Subcutaneous abdominal adipose tissue (tissue), 5 donors: ENCODE data around the gene ADM5.
"Not testable (repeated sequence)": the region's sequence is repeated elsewhere in the genome, so short reads cannot be mapped to it uniquely, and the experiment has no call there.

ENCODE experiments used
- H3K27ac ChIP-seq: one replicate; pipeline ENCODE4 v1.7.0; 2013; ENCODE audit warnings: low read depth, mild to moderate bottlenecking, inconsistent platforms, low read length, moderate library complexity
- H3K27me3 ChIP-seq, 5 donors: one replicate each; pipeline ENCODE4 v1.7.0; 2013; ENCODE audit warnings: low read length in 5 of 5, inconsistent platforms in 1 of 5; ENCODE audit not compliant: control insufficient read depth in 5 of 5, insufficient read depth in 4 of 5
- H3K36me3 ChIP-seq, 5 donors: one replicate each; pipeline ENCODE4 v1.7.0; 2013; ENCODE audit warnings: low read length in 5 of 5; ENCODE audit not compliant: control insufficient read depth in 5 of 5, insufficient read depth in 5 of 5
- H3K4me1 ChIP-seq, 5 donors: one replicate each; pipeline ENCODE4 v1.7.0; 2013; ENCODE audit warnings: low read length in 5 of 5, mild to moderate bottlenecking in 3 of 5, moderate library complexity in 1 of 5; ENCODE audit not compliant: control insufficient read depth in 5 of 5, insufficient read depth in 5 of 5
- H3K4me3 ChIP-seq, 5 donors: one replicate each; pipeline ENCODE4 v1.7.0; 2013; ENCODE audit warnings: low read length in 5 of 5, low read depth in 1 of 5
- H3K9ac ChIP-seq, 5 donors: one replicate each; pipeline ENCODE4 v1.7.0; 2013; ENCODE audit warnings: low read length in 5 of 5, mild to moderate bottlenecking in 4 of 5, moderate library complexity in 3 of 5
- H3K9me3 ChIP-seq, 5 donors: one replicate each; pipeline ENCODE4 v1.7.0; 2013; ENCODE audit warnings: low read length in 5 of 5; ENCODE audit not compliant: control insufficient read depth in 5 of 5
- donor health status: healthy.
- donor health status: healthy.
- donor health status: healthy.
- donor health status: healthy.
- donor health status: healthy.

Gene ADM5

DNA sequence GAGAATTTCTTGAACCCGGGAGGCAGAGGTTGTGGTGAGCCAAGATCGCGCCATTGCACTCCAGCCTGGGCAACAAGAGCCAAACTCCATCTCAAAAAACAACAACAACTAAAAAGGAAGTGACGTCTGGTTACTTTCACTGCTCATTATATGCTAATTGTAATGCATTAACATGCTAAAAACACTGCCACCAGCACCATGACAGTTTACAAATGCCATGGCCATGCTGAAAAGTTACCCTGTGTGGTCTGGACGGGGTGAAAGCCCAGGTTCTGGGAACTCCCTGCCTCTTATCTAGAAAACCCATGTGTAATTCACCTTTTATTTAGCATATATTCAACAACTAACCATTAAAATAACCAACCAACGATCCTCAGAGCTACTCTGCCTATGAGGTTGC lies 29.6 kb downstream of the ADM5 start:
- Histone ChIP-seq H3K27ac (peak overlapping the region; percentile 89), H3K4me1 (peaks cover 2 to 20% (median 15%) of the 10 kb centered on the region in 5 donors), H3K36me3 (peaks cover 0 to 4% (median 0%) of the 10 kb centered on the region in 5 donors), H3K27me3 (no peaks in the 10 kb centered on the region), H3K9me3 (no peaks in the 10 kb centered on the region), H3K9ac (no peak overlapping the region), H3K4me3 (no peak overlapping the region)

DNA sequence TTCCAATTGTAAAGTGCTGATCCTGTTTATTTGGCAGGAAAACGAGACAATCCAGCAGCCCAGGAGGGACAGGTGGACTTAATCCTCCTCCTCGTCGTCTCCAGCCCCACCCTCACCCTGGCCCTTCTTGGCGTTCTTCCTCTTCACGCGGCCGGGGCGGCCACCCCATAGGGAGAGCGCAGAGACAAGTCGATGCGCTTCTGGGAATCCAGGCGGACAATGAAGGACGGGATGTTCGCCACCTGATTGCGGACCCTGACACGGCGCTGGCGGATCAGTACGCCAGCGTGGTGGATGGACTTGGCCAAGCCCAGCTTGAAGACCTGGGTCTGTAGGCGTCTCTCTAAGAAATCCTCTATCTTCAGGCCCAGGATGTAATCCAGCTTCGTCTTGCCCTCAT lies 30.0 kb downstream of the ADM5 start:
- H3K27ac ChIP-seq, H3K9me3 ChIP-seq, H3K36me3 ChIP-seq, H3K27me3 ChIP-seq, H3K4me3 ChIP-seq, H3K9ac ChIP-seq: not testable (repeated sequence)
- peaks cover 2 to 20% (median 15%) of the 10 kb centered on the region in 5 donors for H3K4me1 ChIP-seq

DNA sequence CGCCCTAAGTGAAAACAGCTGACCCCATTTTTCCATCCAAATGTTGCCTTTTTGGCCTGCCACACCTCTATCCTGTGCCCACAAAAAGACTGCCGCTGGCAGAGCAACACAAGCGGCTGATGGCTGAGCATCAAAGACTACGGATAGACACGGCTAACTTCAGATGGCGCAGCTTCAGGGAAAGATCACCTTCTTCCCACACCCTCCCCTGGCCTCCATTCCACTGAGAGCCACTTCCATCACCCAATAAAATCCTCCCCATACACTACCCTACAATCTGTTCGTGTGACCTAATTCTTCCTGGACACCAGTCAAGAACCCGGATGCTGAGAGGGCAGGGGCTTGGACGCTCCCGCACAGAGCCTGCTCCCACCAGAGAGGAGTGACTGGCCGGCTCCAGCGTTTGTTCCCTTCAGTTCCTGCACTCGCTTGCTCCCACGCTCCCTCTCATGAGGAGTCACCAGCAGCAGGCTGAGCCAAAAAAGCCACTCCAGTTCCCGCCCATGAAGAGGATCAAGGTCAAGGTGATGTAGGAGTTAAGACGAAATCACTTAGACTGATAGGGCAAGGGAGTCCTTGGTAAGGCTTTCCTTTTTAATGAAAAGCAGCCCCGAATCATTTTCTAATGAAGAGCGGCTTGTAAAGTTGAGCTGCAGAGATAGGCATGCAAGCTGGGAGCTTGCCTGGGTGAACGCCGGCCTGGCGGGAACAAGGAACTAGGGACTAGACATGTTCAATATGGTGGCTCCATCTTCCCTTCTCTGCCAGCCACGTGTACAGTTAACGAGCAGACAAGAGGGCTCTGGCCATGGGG lies 38.0 kb downstream of the ADM5 start:
- H3K4me1 ChIP-seq: peaks cover 0 to 7% (median 3%) of the 10 kb centered on the region in 5 donors
- H3K9me3 ChIP-seq: no peaks in the 10 kb centered on the region
- no peak overlapping the region for H3K4me3 ChIP-seq
- no peak overlapping the region for H3K9ac ChIP-seq
- peaks cover 0 to 14% (median 4%) of the 10 kb centered on the region in 5 donors for H3K36me3 ChIP-seq
- H3K27me3 ChIP-seq: no peaks in the 10 kb centered on the region
- H3K27ac ChIP-seq: no peak overlapping the region

DNA sequence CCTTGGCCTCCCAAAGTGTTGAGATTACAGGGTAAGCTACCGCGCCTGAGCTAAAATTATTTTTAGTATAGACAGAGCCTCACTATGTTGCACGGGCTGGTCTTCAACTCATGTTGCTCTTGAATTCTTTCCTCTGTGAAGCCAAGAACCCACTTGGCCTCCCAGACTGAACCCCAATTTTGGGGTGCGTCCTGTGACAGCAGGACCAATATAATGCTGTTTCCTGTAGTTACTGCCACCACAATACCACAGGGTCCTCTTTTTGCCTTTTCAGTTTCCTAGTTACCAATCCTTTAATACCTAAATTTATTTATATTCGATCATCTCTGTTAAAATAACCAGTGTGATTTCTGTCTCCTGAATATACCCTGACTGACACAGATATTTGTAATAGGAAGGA lies 40.8 kb downstream of the ADM5 start:
- Histone ChIP-seq H3K9me3 (no peaks in the 10 kb centered on the region), H3K27ac (no peak overlapping the region), H3K4me3 (no peak overlapping the region), H3K9ac (no peak overlapping the region), H3K27me3 (no peaks in the 10 kb centered on the region), H3K4me1 (peaks cover 0 to 7% (median 3%) of the 10 kb centered on the region in 5 donors), H3K36me3 (peaks cover 0 to 5% (median 4%) of the 10 kb centered on the region in 5 donors)

DNA sequence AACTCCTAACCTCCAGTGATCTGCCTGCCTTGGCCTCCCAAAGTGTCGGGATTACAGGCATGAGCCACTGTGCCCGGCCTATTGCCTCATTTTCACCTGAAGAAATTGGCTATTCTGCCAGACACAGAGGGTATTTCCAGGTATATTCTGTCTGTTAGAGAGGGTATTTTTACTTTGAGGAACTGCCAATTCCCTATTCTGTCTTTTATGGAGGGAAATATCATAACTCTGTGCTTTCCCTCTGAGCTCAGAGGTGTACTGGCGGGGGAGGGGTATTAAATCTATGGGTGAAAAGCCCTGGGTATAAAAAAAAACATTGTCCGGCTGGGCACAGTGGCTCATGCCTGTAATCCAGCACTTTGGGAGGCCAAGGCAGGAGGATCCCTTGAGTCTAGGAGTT lies 48.9 kb downstream of the ADM5 start:
- Histone ChIP-seq H3K4me3 (no peak overlapping the region), H3K27me3 (no peaks in the 10 kb centered on the region), H3K9ac (no peak overlapping the region), H3K4me1 (no peaks in the 10 kb centered on the region), H3K27ac (no peak overlapping the region), H3K36me3 (no peaks in the 10 kb centered on the region), H3K9me3 (no peaks in the 10 kb centered on the region)

DNA sequence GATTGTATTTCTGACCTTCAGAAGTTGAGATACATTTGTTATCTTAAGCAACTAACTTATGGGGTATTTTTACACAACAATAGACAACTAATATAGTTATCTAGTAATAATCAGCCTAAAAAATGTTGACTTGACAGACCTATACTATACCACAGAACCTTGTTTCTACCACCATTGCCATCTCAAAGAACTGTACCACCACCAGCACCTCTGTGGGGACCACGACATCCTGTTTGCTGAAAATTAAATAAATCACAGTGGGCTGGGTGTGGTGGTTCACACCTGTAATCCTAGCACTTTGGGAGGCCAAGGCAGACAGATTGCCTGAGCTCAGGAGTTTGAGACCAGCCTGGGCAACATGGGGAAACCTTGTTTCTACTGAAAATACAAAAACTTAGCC lies 49.7 kb downstream of the ADM5 start:
- Histone ChIP-seq H3K4me1 (no peaks in the 10 kb centered on the region), H3K36me3 (no peaks in the 10 kb centered on the region), H3K9ac (no peak overlapping the region), H3K9me3 (no peaks in the 10 kb centered on the region), H3K27ac (no peak overlapping the region), H3K27me3 (no peaks in the 10 kb centered on the region), H3K4me3 (no peak overlapping the region)

DNA sequence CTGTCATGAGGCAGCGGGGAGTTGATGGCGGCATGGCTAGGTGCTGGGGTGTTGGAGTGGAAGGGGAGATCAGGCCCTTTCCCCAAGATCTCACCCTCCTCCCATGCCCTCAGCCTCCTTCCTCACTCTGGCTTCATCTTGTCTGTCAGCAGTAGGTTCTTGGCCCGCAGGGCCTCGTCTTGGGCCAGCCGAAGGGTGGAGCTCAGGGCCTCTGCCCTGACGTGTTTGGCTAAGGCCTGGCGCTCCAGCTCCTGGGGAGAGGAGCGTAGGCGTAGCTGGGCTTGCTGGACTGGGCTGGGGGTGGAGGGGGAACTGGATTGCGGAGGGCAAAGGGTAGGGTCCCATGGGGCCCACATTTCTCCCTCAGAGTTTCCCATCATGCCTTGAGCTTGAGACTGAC lies 50.5 kb downstream of the ADM5 start:
- Histone ChIP-seq H3K27me3 (no peaks in the 10 kb centered on the region), H3K36me3 (no peaks in the 10 kb centered on the region), H3K4me1 (no peaks in the 10 kb centered on the region), H3K4me3 (no peak overlapping the region), H3K9ac (no peak overlapping the region), H3K27ac (no peak overlapping the region), H3K9me3 (no peaks in the 10 kb centered on the region)
